Measurements from ENCODE around the gene ANP32A. TPM values are rescaled to one million over a fixed set of nuclear protein-coding genes. Genes with fewer than 3 reads are reported as not detected.

The ANP32A gene
- total RNA-seq, 1 donor, result 41.0 TPM

DNA sequence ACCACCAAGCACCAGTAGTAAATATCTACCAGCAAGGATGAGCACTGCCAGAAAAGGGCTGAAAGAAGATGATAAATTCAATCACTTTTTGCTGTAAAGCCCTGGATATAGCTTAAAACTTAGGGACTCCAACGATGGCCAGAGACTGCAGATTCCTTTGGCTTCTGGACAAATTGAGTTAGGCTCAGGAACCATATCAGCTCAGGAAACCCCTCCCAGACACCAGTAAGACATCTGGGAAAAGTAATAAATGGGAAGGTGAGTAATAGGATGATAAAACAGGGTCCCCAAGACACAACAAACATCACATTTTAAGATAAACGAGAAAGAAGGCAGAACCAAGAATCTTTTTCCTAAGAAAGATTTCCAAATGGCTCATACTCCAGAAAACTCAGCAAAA, 65.0 kb downstream of the ANP32A start:
- TF ChIP-seq, protein P1, sequence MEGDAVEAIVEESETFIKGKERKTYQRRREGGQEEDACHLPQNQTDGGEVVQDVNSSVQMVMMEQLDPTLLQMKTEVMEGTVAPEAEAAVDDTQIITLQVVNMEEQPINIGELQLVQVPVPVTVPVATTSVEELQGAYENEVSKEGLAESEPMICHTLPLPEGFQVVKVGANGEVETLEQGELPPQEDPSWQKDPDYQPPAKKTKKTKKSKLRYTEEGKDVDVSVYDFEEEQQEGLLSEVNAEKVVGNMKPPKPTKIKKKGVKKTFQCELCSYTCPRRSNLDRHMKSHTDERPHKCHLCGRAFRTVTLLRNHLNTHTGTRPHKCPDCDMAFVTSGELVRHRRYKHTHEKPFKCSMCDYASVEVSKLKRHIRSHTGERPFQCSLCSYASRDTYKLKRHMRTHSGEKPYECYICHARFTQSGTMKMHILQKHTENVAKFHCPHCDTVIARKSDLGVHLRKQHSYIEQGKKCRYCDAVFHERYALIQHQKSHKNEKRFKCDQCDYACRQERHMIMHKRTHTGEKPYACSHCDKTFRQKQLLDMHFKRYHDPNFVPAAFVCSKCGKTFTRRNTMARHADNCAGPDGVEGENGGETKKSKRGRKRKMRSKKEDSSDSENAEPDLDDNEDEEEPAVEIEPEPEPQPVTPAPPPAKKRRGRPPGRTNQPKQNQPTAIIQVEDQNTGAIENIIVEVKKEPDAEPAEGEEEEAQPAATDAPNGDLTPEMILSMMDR (IDR thresholded peaks at IDR 0.05; ENCODE audit: insufficient read depth, low read length), result no peak
- H3K4me3 ChIP-seq (ENCODE audit: low read depth, low read length), result no peak overlapping the region
- no peak for DNase-seq (ENCODE audit: low read depth)

DNA sequence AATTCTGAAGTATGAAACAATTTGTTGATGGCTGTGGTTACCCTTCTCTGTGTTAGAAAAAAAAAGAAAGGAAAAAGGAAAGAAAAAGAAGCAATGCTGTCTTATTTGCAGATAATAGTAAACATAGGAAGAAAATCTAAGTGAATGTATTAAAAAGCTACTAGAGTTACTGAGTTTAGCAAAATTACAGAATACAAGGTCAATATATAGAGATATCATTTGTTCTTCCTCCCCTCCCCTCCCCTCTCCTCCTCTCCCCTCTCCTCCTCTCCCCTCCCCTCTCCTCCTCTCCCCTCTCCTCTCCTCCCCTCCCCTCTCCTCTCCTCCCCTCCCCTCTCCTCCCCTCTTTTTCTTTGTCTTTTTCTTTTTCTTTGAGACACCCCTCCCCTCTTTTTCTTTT, 69.1 kb downstream of the ANP32A start:
- no peak for DNase-seq (ENCODE audit: low read depth)
- TF ChIP-seq, protein P1 (IDR thresholded peaks at IDR 0.05; ENCODE audit: insufficient read depth, low read length), result no peak
- no peak overlapping the region for H3K4me3 ChIP-seq (ENCODE audit: low read depth, low read length)

GRCh38 chr15:68749793-68750192, 70.9 kb downstream of the ANP32A start:
- peak; percentile 49 for DNase-seq (ENCODE audit: low read depth)
- no peak overlapping the region for H3K4me3 ChIP-seq (ENCODE audit: low read depth, low read length)
- TF ChIP-seq, protein P1 (IDR thresholded peaks at IDR 0.05; ENCODE audit: insufficient read depth, low read length), result no peak

DNA sequence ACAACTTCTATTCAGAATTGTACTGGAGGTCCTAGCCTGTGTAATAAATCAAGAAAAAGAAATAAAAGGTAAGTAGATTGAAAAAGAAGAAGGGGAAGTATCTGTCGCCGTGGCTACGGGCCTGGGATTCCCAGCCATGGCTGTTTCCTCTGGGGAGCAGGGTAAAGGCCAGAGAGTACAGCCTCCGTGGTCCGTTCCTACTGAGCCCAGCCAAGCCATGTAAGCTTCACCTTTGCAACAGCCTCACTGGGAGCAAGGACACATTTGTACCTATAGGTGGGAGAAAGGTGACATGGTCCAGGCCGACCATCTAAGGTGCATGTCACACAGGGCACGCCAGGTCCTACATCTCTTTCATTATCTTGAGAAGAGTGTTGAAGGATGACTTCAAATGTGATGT, 71.3 kb downstream of the ANP32A start:
- TF ChIP-seq, protein P1 (IDR thresholded peaks at IDR 0.05; ENCODE audit: insufficient read depth, low read length), result no peak
- DNase-seq (ENCODE audit: low read depth), result no peak
- H3K4me3 ChIP-seq (ENCODE audit: low read depth, low read length), result no peak overlapping the region

GRCh38 chr15:68743256-68743655, 77.4 kb downstream of the ANP32A start:
- DNase-seq (ENCODE audit: low read depth), result no peak
- no peak overlapping the region for H3K4me3 ChIP-seq (ENCODE audit: low read depth, low read length)
- TF ChIP-seq, protein P1 (IDR thresholded peaks at IDR 0.05; ENCODE audit: insufficient read depth, low read length), result no peak

- no peak overlapping the region for H3K4me3 ChIP-seq (ENCODE audit: low read depth, low read length)
- DNase-seq (ENCODE audit: low read depth), result peak; percentile 18
- TF ChIP-seq, protein P1 (IDR thresholded peaks at IDR 0.05; ENCODE audit: insufficient read depth, low read length), result no peak
Measured at GRCh38 chr15:68739390-68740080, 81.2 kb downstream of the ANP32A start.

DNA sequence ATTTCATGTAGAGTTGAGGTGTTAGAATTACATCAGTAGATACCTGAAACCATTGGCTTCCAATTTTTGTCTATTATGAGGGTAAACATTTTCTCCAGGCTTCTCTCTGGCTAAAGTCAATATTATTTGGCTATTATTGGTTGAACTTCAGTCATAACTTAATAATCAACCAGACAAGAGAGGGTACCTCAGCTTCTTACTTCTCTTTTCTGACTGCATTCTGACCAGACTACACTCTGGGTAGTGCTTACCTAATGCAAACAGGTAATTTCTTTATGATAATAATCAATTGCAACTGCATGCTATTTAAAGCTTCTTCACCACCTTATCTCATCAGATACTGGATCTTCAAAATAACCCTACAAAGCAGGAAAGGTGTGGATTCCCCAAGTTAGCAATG, 85.1 kb downstream of the ANP32A start:
- TF ChIP-seq, protein P1 (IDR thresholded peaks at IDR 0.05; ENCODE audit: insufficient read depth, low read length), result no peak
- no peak overlapping the region for H3K4me3 ChIP-seq (ENCODE audit: low read depth, low read length)
- no peak for DNase-seq (ENCODE audit: low read depth)
